CD4-positive, alpha-beta T cell treated with Interleukin-6 at 100 ng/mL for 8 hours (primary cell): Measurements from ENCODE around the gene SYT17.

Experiments used
- DNase-seq: peaks from one replicate; pipeline ENCODE4 v3.0.0-alpha.2; 2020; ENCODE audit warnings: mixed read lengths, low spot score

SYT17 gene

DNA sequence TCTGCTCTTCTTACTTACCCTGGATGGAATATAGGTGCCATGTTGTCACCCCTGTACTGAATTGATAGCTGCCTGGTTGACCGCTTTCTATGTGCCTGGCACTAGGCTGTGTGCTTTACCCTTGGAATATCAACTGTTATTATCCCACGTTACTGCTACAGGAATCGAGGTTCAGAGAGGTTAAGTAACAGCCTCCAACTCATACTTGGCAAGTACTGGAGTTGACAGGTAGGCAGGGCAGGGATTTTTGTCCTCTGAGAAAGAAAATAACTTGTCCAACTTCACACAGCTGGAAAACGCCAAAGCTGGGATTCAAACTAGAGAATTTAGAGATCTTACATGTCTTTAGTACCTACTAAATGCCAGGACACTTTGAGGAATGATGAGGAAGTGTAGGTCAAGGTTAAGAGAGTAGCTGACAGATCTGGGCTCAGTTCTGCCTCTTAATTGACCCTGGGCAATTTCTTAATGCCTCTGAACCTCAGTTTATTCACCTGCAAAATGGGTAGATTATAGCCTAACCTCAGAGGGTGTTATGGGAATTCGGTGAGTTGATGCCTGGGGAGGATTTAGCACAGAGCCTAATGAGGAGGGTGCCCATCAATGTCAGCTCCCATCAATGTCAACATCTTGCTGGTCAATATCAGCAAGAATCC lies 28.5 kb upstream of the SYT17 start:
- no peak for DNase-seq

DNA sequence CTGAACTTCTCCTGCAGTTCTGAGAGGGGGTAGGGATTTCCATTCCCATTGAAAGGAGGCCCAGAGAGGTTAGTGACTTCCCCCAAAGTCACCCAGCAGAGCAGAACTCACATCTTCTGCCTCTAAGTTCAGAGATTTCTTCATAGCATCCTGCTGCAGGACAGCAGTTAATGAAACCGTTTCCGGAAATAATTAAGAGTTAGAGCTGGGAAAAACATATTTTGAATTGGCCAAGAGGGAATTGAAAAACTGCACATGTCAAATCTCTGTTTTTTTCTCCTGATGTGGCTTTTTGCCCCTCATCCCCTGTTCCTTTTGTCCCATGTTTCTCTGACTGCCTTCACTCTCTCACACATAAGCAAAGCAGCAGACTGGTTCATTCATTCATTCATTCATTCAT lies 27.6 kb upstream of the SYT17 start:
- DNase-seq, result no peak

DNA sequence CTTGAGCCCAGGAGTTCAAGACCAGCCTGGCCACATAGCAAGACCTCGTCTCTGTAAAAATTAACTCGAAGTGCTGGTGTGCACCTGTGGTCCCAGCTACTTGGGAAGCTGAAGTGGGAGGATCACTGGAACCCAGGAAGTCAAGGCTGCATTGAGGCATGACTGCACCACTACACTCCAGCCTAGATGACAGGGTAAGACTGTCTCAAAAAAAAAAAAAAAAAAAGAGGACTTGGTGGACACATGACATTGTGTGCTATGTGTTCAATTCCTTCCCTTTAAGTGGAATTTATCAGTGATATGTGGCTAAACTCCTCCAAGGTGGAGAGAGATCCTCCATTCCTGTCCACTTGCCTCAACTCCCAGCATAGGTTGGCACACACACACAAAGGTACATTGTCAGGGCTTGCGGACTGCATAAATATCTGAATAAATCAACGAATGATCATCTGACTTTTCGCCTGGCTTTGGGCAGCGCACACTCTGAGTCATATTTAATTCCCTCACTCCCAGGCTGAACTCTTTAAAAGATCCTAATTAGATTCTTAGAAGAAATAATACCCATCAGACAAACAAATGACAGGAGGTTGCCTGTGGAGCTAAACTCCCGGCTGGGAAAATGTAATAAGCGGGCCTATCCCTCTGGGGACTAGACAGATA lies 25.0 kb upstream of the SYT17 start:
- DNase-seq, result no peak

DNA sequence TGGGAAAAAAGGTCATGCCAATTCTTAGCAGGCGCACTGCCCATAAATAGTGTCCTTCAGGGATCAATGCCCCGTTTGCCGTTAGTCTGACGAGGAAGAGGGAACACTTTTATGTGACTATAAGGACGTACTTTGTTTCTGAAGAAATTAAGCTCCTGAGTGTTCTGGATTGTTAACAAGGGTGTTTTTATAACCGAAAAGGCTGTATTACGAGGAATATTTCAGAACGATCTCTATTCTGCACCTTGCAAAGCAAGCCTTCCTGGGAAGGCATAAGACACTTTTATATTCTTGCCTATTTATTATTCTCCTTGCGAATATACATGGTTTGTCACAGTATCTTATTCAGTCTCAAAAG lies 24.5 kb upstream of the SYT17 start:
- no peak for DNase-seq

DNA sequence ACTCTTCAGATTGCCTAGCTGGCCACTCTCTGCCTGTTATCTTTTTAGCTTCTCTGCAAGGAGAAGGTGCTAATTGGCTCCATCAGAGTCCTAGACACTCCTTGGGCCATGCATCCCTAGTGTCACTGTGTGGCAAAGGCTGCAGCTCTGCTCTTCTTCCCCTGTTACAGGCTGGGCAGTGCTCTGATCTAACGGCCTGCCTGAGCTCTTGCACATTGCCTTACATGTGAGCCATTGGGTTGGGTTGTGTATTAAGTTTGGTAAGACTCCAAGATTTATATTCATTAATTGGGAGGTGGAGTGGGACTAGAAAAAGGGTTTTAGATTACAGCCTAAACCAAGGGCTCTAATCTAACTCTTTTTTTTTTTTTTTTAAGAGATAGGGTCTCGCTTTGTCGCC lies 23.0 kb upstream of the SYT17 start:
- DNase-seq, result no peak

DNA sequence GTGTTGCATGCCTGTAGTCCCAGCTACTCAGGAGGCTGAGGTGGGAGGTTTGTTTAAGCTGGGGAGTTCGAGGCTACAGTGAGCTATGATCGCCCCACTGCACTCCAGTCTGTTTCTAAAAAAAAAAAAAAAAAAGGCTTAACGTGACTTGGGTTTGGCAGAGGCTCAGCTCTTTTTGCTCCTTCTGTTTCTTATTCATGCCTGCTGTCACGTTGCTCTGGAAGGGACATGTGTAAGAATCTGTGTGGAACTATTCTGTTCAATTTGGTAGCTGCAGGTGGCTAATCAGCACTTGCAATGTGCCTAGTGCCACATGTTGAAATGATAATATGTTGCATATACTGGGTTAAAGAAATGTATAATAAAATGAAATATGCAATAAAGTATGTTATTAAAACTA lies 20.9 kb upstream of the SYT17 start:
- no peak for DNase-seq

DNA sequence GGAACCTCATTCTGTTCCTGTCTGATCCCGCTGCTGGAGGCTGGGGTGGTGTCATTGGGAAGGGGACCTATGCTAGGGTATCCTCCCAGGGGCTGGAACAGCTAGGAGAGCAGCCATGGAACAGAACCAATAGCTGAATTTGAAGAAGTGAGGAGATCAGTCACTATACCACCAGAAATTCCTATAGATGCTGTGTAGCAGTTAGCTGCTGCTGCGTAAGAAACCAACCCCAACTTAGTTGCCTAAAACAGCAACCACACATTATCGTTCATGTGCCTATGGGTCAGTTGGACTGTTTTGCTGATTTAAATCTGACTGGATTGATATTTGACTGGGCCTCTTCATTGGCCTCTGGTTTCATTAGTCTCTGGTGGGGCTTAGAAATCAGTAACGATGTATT lies 20.4 kb upstream of the SYT17 start:
- no peak for DNase-seq

DNA sequence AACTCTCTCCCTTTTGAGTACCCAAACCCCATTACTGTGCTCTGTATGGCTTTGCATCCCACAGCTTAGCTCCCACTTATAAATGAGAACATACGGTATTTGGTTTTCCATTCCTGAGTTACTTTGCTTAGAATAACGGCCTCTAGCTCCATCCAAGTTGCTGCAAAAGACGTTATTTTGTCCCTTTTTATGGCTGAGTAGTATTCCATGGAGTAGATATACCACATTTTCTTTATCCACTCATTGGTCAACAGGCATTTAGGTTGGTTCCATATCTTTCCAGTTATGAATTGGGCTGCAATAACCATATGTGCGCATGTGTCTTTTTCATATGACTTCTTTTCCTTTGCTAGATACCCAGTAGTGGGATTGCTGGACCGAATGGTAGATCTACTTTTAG lies 19.9 kb upstream of the SYT17 start:
- DNase-seq, result no peak

DNA sequence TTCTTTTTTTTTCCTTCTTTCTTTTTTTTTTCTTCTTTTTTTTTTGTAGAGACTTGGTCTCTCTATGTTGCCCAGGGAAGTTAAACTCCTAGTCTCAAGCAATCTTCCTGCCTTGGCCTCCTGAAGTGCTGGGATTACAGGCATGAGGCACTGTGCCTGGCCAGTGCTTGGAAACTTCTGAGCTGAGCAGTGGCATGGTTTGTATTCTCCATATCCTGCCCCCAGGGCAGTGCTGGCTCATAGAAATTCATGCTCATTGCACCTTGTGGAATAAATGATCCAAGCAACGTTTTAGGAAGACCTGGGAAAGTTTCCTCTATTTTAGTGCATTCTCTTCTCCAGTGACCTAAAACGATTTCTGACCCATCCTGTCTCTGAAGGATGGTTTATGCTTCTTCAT lies 16.7 kb upstream of the SYT17 start:
- DNase-seq, result no peak

DNA sequence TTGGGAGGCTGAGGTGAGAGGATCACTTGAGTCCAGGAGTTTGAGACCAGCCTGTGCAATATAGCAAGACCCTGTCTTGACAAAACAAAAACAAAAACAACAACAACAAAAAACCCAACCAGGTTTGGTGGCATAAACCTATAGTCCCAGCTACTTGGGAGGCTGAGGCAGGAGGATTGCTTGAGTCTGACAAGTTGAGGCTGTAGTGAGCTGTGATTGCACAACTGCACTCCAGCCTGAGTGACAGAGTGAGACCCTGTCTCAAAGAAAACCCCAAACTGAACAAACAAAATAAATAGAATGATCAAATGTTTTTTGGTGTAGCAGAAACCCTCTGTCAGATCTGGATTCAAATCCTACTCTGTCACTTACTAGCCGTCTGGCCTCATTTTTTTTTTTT lies 16.0 kb upstream of the SYT17 start:
- DNase-seq, result no peak

DNA sequence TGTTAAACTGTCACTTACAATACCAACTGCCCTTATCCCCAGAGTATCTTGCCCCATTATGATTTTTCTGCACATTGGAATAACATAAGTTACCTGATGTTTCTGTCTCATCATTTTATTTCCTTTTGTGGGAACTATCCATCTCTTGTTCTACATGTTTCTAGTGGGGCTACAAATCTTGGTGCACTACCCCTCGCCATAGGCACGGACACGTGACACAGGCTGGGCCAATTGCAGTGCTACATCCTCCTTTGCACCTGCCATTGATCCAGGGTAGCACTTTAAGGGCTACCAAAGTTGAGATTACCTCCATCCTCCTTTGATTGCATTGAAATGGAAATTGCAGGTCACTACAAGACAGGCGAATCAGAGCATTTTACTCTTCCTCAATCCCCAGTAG lies 14.2 kb upstream of the SYT17 start:
- DNase-seq, result no peak

DNA sequence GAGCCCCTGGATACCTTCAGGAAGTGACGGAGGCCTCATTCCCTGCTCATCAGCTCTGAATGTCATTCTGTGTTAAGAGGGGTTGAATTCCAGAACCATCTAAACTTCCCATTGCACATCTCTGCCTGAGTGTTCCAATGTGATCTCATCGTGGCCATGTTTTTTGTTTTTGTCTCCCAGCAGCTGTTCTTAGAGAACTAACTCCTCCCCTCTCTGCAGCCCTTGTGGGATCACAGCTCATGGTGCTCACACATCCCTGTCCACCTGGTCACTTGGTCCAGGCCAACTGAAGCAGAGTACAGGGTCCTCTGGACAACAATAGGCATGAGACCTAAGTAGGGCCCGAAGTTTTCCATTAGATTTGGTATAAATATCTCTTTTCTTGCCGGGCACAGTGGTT lies 6.0 kb upstream of the SYT17 start:
- DNase-seq, result no peak

DNA sequence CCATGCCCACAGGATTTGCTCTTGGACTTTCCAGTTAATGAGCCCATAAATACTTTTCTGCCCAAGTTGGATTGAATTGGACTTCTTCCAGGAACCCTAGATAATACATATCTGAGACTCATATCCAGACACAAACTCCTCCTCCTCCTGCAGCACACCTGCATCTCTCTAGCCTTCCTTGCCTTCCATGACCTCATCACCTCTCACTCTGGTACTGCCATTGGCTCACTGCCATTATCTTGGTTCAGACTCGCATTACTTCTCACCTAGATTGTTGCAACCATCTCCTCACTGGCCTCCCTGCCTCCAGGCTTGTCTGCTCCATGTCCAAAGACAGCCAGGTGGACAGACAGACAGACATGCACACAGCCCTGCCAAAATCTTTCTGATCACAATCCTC lies 4.8 kb upstream of the SYT17 start:
- no peak for DNase-seq

DNA sequence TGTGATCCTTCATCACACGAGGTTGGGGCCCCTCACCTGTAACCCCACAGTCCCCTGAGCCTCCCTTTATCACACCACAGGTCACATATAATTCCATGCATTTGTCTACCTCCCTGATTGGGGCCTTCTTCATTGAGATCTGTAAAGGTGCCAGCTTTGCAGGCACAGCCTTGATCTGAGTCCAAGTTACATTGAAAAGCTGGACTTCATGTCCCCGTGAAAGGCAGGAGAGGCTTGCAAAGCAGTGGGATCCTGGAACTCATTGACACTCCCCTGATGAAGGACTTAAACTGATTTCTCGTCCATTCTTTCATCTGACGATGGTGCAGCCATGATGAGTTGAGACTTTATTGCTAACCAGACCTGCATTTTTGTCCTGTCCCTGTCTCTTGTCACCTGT lies 3.8 kb upstream of the SYT17 start:
- no peak for DNase-seq

DNA sequence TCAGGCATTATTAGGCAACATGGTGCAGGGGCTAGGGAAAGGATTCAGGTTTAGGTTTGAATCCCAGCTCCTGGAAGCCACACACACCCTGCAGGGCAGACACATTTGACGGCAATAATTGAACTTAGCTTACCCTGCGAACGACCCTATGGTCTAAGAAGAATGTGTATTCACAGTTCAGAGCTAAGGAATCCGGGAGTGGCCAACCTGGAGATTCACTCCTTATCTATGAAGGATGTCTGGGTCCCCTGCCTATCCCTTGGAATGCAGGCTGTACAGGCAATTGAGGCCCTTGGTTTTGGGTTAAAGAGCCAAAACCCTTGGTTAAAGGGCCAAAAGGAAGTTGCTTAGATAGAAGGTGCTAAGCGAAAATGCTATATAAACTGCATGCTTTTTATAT lies 2.9 kb upstream of the SYT17 start:
- DNase-seq, result no peak

DNA sequence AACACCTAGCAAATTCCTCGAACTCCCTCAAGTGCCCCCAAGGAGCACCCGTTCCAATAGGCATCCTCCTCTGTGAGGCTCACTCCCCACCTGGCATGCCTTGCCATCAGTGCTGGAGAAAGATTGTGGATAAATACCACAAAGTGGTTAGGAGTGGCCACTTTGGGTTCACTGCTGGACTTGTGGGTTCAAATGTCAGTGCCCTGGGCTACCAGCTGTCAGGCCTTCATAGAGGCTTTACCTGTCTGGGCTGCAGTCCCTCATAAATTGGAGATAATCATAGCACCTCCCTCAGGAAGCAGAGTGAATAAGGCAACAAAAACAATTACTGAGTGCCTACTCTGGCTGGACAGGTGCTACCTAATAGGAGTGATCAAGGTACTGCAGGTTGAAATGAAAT lies 1.5 kb upstream of the SYT17 start:
- DNase-seq, result no peak

DNA sequence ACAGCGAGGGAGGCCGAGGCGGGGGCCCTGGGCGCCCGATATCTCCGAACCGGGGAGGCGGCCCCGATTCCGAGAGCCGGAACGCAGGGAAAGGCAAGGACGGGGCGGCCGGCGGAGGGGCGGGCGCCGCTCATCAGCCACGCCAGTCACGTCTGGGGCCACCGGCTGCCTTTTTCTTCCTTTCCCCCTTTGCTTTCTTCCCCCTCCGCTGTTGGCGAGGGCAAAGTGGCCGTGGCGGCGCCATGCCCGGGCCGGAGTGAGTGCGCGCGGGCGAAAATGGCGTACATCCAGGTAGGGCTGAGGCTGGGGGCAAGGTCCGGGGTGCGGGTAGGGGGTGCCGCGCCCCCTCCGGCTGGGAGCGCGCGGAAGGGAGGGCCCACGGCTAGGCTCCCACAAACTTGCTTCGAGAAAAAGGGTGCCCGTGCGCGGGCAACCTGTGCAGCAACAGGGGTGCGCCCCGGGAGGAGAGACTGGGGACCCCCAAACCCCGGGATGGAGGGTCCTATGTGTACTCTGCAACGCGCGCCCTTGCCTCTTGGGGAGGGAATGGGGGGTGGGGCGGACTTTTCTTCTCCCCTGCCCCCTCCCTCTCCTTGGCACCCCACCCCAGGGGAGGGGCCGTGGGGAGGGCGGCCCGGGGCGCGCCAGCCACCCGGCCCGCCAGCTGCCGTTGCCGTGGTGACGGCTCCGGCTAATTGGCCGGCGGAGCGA lies 486 bp downstream of the SYT17 start:
- no peak for DNase-seq

DNA sequence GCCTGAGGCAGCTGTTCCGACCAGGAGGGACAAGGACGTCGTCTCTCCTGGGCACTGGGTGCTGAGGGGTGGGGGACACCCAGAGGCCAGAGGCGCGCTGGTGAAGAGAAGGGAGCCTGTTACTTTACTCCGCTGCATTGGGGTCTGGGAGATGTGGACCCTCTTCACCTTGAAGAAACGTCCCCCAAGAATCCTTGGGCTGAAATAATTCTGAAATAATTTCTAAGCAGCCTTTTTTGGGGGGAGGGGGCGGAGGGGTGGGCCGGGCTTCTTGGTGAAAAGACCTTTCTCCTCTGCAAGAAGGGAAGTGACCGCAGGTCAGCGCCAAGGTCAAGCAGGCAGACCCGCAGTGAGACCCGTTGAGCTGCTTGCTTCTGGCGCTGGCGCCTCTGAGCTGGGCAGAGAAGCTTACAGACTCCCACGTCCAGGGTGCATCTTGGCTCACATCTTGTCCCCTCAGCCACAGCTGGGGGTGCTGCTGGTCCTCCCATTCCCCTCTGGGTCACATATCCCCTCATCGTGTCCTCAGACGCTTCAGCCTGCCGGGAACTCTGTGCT lies 1.1 kb downstream of the SYT17 start:
- DNase-seq, result no peak

DNA sequence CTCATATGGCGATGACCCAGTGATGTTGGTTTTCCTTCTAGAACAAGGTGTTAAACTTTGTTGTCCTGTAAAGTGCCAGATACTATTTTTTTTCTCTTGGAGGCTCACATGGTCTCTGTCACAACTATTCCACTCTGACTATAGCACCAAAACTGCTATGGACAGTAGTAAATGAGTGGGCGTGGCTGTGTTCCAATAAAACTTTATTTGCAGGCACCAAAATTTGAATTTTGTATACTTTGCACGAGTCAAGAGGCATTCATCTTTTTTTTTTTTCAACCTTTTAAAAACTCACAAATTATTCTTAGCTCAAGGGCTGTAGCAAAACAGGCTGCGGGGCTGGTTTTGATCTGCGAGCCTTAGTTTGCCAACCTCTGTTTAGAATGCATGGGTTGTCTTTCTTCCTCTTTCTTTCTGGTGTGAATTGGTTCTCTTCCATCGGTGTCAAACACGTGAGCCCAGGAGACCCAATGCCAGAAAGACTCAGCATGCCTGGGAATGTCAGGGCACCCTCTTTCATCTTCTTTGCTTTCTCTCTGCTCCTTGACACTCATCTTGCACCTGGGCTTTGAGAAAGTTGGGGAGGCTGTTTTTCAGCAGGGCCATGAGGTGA lies 2.1 kb downstream of the SYT17 start:
- no peak for DNase-seq

DNA sequence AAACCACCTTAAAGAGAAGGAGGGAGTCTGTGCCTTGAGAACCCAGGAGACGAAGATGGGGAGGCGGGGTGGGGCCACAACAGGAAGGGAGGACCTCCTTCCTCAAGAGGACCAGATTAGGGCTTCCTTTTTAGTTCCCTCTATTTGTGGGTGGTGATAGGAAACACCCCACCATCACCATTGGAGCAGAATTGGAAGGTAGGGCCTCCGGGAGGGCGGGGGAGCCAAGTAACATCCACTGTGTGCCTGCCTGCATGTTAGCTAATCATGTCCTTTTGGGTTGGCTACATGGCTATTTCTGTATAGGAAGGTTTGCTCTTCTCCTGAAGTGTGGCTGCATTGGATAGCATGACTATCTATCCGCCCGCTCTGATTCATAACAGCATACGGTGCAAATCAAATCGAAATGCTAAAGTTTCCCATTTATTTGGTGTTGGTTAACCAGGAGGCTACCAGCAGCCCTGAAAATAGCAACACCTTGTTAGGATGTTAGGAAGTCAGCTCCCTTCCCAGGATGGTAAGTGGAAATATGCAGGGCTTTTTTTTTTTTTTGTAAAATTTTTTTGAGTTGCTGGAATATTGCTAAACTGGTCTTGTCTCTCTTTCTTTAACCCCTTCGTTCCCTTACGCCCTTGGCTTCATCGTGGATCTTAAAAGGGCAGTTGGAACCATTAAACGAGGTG lies 4.2 kb downstream of the SYT17 start:
- no peak for DNase-seq

DNA sequence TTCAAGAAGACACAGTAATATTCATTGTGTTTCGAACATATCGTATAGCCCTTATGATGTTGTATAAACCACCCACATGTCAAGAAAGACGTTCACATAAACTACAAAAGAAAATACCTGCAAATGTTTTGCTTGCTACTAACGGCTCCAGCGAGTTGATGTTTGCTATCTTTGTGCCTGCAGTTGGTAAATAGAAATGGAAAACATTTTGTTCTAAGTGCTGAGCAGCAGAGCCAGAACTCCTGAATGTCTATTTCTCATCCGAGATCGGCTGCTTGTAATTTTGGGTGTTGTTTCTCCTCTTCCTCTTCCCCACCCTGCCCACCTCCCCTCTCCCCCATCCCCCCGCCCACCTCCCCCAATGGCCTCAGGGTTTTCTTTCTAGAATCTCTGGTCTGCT lies 5.0 kb downstream of the SYT17 start:
- DNase-seq, result no peak

DNA sequence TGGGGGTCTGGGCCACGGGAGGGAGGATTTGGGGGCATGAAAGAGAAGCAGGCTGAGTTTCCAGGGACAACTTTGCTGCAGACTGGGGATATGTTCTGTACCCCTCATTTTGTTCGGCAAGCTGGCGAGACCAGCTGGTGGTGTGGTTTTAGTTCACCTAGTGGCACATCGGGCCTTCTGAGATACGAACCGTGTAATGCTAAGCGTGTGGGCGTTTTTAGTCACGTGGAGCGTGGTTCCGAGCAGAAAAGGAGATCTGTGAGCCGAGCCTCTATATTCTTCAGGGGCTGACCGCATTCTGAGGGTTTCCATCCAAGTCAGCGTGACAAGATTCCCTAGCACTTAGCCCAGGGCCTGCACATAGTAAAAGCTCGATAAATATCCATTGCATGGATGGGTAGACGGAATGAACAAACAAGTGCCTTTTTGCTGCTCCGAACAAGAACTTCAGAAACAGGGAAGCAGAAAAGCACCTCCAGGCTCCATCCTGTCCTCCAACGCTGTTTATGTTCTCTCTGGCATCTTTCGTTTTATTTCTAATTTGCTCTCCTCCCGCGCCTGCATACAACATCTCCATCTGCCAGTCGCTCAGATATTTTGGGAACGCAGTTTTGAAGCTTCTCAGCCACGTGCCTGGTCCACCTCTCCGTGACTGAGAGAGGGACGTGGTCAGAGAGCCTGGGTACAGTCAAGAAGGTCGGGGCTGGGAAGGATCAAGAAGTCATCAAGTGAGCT lies 5.8 kb downstream of the SYT17 start:
- DNase-seq, result no peak
